Prostate gland (tissue), 2 donors: ENCODE results near the gene SLIT1.

Source experiments
- POLR2AphosphoS5 ChIP-seq: sonication (generic); formaldehyde crosslinking; IDR thresholded peaks from one replicate; pipeline ENCODE4 v1.6.1; 2017; ENCODE audit warnings: antibody characterized with exemption
- TF ChIP-seq, protein P1 (sequence below), 4 experiments: fragments of 200-600 bp in 2 of 4; fragments of 450-650 bp in 2 of 4; sonication (generic) in 2 of 4; IDR thresholded peaks; 1 replicate in 3 of 4; 2 replicates in 1 of 4; pipeline ENCODE4 v1.5.1; 2016 to 2019; ENCODE audit warnings: antibody characterized with exemption in 4 of 4, mild to moderate bottlenecking in 2 of 4, moderate library complexity in 2 of 4

DNA sequence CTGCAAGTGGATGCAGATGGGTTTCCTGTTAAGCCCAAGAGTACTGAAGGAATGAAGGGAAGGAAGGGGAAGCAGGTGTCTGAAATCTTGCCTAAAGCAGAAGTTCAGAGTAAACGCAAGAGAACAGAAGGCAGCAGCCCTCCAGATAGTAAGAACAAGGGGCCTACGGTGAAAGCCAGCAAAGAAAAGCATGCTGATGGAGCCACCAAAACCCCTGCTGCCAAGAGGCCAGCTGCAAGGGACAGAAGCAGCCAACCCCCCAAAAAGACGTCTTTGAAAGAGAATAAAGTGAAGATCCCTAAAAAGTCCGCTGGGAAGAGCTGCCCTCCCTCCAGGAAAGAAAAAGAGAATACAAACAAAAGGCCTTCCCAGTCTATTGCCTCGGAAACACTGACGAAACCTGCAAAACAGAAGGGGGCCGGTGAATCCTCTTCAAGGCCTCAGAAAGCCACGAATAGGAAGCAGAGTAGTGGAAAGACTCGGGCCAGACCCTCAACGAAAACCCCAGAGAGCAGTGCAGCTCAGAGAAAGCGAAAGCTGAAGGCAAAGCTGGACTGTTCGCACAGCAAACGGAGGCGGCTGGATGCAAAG is 201.1 kb downstream of the SLIT1 start:
- TF ChIP-seq POLR2AphosphoS5: no peak
- TF ChIP-seq, protein P1, sequence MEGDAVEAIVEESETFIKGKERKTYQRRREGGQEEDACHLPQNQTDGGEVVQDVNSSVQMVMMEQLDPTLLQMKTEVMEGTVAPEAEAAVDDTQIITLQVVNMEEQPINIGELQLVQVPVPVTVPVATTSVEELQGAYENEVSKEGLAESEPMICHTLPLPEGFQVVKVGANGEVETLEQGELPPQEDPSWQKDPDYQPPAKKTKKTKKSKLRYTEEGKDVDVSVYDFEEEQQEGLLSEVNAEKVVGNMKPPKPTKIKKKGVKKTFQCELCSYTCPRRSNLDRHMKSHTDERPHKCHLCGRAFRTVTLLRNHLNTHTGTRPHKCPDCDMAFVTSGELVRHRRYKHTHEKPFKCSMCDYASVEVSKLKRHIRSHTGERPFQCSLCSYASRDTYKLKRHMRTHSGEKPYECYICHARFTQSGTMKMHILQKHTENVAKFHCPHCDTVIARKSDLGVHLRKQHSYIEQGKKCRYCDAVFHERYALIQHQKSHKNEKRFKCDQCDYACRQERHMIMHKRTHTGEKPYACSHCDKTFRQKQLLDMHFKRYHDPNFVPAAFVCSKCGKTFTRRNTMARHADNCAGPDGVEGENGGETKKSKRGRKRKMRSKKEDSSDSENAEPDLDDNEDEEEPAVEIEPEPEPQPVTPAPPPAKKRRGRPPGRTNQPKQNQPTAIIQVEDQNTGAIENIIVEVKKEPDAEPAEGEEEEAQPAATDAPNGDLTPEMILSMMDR (IDR thresholded peaks at IDR 0.05): no peak
